Muscle of arm (tissue), 12 donors: ENCODE results near the gene GLI2. TPM values are rescaled to one million over a fixed set of nuclear protein-coding genes. Genes with fewer than 3 reads are reported as not detected.

Experiments used
- DNase-seq: peaks from one replicate; pipeline ENCODE4 v3.0.0-alpha.2; 2013
- polyA plus RNA-seq, 12 donors: library from polyadenylated mRNA; unstranded; fragments of 120-200 nt; gene quantifications; one replicate each; pipeline ENCODE4 v1.2.1, GENCODE V29; 2013; ENCODE audit not compliant: insufficient read length in 12 of 12

The GLI2 gene
- polyA plus RNA-seq, 12 donors: 6.6 to 47.8 (median 10.1) TPM; not detected in 1

DNA sequence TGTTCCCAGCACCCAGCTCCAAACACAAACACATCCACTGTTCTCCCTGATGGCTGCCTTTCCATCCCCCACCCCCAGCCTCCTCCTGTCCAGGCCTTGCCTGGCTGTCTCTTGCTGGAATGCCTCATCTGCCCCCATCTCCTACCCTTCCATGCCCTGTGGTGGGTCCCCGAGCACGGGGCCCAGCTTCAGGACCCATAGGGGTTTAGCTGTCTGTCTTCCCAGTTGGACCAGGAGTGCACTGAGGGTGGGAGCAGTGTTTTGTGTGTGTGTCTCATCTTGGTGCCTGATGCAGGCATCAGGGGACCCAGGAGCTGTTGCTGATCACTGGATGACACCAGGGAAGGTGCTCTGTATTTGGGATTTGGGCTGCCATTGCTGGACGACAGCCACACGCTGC, 34.5 kb downstream of the GLI2 start:
- no peak for DNase-seq

DNA sequence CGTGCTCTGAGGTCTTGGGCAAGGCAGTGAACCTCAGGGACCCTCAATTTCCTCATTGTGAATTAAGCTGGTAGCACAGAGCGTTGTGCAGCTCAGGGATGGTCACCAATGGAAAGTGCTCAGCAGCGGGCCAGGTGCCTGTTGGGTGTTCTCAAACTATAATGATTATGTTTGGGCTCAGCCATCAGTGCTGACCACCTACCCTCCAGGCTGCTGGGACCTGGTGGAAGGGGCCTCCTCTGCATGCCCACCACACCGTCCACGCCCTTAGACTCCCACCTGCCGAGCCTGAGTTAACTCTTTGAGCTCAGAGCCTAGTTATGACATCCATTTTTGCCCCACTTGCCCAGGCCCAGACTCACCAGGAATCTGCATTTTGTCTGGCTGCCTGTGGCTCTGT, 35.0 kb downstream of the GLI2 start:
- no peak for DNase-seq

DNA sequence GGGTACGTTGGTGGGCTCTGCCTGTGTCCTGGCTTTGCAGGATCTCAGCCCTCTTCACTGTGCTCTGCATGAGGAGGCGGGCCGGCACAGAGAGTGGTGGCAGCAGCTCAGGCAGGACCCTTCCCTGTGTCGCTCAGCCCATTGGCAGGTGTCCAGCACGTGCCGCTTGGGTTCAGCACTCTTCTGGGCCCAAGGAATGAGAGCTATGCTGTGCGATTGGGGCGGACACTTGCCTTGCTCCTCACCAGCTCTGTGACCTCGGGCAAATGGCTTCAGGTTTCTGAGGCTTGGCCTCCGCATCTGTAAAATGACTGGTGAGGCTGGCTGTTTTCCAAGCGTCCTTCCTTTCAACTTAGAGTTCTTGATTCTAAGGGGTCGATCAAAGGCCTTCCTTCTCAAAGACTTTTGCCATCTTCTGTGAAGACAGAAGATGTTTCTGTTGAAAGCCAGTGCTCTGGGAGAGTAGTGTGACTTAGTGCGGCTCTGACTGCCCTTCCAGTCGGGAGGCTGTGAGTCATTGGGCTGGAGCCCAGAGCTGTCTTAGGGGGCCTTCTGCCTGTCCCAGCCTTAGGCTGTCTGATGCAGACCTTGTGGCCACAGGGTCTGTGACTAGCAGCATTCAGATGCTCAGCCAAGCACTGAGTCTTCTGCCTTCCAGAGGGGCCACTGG, 35.6 kb downstream of the GLI2 start:
- DNase-seq: peak; percentile 69

DNA sequence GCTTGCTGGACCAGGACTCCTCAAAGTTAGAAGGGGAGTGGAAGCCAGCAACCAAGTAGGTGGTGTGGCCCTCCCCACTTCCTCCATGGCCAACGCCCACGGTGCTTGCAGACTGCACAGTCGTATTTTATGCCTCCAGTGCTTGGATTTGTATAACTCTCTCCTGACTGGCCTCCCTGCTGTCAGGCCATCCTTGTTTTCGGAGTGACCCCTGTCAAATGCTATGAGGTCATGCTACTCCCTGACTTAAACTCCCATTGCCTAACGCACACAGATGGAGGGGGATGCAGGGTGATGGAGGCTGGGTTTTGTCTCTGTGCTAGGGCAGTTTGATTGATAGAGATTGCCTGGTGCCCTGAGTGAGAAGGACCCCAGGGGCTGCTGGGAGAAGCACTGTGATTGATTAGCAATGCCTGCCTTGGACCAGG, 36.1 kb downstream of the GLI2 start:
- no peak for DNase-seq

DNA sequence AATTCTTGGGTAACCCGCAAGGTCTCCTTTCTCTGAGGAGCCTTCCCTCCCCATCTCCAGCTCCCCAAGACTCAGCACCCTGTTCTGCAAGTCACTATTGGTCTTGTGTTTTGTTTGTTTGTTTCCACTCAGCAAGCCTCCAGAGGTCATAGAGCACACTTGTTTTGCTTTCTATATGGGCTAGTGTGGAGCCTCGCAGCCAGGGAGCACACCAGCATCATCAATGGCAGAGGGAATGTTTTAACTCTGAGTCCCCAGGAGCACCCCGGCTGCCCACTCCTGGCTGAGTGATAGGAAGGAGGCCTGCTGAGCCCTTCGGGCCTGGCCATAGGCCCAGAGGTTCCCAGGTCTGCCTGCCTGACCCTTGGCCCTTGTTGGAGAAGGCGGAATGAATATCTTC, 36.6 kb downstream of the GLI2 start:
- DNase-seq: no peak

DNA sequence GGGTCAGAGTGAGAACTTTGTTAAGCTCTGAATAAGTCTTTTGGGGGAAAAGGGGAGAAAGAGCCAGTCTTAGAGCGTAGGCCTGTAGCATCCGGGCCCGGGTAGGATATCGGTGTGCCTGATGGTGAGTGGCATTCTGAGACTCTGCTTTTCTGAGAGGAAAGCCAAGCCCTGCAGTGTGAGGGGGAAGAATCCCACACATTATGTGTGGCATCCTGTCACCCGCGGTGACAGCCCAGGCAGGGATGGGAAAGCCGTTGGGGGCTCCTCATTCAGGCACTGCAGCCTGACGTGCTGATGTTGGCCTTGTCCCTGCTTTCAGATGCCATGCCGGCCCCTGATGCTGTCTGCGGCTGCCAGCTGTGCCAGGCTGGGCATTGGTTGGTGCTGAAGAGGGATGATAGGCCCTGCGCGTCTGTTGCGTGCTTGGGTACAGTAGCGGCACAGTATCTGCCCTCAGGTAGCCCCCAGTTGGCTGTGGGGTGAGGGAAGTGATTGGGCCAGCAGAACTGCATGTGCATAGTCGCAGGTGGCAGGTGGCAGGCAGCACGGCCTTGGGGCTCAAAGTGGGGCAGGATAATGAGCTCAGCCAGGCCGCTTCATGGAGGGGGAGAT, 37.6 kb downstream of the GLI2 start:
- no peak for DNase-seq

DNA sequence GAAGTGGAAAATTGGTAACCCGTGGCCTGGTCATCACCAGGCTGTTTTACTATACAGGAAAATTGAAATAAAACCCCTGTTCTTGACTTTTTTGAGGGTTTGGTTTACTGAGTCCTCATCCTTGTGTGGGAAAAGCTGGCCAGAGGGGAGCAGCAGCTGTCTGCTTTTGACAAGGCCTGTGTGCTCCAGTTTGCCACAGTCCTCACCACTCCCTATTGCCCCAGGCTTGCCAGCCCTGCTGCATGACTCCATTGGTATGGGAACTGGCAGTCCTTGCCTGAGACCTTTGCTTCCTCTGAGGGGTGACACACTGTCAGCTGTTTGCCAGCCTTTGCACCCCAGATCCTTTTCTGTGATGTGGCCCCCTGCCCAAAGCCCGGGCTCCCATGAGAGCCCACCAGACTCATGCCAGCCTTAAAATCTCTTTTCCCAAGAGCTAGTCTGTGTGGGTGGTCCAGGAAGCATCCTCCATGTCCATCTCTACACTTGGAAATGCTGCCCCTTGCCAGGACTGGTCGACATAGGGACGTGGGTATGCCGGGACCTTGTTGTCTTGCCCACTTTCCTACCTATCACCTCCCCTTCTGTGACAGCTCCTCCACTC, 39.0 kb downstream of the GLI2 start:
- no peak for DNase-seq

DNA sequence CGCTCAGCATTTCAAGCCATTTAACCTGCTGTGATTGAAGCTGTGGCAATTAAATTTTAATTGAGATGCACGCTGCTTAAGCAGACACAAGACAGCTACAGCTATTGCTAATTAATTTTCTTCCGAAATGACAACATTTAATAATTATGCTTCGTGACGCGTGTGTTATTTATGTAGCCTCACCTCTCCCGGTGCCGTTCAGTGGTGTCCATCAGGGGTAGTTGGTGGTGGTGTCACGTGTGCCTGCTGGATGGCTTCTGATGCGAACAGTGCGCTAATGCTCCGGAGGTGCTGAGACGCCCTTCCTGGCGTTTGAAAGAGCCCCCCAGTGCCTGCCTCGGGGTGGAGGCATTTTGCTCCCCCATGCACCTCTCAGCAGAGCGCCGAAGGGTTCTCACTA, 39.5 kb downstream of the GLI2 start:
- DNase-seq: no peak

DNA sequence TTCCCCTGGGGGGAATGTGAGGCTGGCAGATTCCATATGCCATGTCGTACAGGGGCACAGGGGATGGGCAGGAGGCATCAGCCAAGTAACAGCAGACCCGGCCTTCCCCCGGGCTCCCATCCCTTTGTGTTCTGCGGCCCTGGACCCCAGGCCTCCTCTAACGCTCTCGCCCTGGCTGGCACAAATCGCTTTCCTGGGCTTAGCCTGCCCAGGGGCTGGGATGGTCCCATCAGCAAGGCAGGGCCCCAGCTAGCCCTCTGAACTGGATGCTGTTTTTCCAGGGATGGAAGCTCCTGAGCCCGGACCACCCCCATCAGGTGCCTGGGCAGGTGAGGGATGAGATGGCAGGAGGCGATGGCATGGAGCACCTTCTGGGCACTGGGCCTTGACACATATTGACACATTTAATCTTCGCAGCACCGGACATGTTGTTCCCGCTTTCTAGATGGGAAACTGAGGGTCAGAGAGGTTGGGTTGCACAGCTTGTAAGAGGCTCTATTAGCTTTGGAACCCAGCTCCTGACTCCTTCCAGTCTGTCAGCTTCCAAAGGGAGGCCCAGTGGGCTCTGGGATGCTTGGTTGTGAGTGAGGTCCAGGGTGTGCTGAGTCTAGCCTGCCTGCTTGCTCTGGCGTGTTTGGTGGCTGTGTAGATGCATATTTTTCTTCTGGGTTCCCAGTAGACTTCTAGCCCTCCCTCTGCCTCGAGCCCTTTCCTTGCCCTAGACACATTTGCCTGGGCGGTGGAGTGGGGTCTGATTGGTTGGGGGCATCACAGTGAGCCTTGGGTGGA, 40.3 kb downstream of the GLI2 start:
- no peak for DNase-seq

DNA sequence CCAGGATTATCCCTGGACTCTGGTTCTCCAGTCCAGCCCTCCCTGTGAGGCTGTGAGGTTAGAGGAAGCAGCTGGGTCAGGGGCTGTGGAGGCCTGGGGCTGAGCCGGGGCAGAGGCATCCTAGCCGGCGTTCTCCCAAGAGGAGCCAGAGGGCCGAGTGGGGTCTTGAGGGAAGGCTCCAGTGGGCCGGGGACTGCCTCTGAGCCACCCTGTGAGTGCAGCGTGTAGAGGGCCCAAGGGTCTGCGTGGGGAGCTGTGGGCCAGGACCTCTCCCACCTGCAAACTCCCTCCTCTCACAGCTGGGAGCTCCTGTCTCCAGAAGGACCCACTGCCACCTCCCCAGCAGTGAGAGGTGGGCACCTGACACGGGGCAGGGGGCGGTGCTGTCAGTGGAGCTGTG, 41.0 kb downstream of the GLI2 start:
- no peak for DNase-seq

DNA sequence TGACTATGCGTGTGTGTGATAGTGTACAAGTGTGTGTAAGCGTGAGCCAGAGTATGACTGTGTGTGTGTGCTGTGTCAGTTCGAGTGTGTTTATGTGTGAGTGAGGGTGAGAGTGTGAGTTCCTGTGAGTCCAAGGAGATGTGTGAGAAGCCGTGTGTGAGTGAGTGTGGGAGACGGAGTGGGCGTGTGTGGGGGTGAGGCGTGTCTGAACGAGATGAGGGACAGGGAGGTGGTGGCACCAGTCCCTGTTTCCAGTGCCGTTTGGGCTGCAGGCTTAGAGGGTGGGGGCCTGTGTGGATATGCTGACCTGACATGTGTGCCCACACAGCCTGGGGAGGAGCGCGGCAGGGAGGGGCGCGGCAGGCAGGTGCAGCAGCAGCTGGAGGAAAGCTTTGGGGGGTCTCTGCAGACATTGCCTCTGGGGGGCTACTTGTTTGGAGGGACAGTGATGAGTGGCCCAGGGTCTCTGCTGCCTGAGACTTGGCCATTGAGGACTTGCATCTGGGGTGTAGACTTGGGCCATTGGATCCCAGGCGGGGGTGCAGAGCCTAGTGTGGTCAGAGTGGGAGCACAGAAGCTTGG, 41.6 kb downstream of the GLI2 start:
- no peak for DNase-seq

DNA sequence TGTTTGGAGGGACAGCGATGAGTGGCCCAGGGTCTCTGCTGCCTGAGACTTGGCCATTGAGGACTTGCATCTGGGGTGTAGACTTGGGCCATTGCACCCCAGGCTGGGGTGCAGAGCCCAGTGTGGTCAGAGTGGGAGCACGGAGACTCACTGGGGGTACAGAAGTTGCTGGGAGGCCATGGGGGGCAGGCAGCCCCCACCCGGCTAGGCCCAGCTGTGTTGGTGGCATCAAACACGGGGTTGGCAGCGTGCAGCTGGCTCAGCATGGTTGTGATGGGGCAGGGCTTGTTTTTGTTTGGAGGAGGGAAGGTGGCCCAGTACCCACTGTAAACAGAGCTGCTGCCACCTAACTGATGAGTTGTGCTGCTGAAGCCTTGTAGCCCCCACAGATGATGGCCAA, 42.1 kb downstream of the GLI2 start:
- DNase-seq: no peak

DNA sequence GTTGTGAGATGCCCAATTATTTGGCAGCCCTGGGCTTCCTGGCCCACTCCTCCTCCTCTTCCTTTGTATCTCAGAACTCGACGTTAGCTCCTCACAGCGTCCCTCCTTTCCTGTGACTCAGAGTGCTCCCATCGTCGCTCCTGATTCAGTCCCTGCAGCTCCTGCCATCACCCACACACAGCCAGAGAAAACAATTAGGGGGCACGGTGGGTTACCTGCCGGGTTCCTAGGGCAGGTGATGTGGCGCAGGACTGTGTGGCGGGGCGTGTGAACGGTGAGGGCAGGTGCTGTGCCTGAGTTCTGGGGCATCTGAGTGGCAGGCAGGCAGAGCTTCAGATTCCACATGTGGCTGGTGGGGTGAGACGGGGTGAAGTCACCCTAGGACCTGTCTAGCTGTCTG, 42.6 kb downstream of the GLI2 start:
- DNase-seq: no peak

DNA sequence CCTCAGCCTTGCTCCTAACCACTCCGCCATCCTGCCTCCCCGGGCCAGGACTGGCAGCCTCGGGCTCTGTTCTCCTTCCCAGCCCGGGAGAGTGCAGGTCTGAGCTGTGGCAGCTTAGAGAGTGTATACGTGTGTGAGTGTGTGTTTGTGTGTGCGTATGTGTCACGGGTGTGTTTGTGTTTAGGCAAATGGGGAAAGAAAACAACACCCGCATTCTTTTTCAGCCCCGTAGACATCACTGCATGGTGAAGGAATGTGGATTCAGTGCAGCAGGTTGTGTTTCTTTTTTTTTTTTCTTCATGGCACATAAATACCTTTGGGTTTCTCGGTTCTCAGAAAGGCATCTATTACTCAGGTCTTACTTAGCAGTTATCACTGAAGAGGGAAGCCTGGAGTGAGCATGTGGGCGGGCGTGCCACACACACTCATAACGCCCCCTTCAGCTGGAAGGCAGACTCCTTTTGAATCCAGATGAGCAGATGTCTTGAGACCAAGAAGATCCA, 44.2 kb downstream of the GLI2 start:
- no peak for DNase-seq

DNA sequence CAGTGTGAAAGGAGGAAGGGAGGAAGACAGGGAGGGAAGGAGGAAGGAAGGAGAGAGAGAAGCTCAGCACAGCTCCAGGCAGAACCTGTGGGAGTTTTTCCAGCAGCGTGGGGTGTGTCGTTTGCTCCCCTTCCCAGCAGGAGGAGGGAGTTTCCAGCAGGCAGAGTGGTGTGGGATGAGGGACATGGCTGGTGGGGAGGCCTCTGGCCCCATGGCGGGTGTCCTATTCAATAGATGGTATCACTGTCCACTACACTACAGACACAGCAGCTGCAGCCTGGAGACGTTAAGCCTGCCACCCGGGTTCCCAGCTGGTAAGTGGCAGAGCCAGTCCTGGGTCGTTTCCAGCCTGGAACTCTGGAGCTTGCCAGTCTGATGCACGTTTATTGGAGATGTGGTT, 44.7 kb downstream of the GLI2 start:
- no peak for DNase-seq

DNA sequence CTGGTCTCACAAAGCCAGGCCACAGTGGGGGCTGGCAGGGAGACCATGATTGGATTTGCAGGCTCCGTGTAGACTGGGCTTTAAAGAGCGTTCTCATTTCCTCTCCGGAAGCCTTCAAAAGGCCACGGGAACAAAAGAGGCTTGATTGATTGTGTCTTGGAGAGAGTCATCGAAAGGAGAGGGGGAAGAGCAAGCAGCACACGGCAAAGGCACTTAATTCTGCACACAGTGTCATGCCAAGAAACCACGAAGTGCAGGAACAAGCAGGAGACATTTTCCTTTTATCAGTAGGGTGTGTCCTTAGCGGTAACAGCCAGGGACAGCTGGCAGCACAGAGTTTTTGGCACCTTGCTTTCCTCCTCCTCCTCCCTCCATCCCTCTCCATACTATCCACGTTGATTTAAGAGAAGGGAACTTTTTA, 47.7 kb downstream of the GLI2 start:
- no peak for DNase-seq

DNA sequence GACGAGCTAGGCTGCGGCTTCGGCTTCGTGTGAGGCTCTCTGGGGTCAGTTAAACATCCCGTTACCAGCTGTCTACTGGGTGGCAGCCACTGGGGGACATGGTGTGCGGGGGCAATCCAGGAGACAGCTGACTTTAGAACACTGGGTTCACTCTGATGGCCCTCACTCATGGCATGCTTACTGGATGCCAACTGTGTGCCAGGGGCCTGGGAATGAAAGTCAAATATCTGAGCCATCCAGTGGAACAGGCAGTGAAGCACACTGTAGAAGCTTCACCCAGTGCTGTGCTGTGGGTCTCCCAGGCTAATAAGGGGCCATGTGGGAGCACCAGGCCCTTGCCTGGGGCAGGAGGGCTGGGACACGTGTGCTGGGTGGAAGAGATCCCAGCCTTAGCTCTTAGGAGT, 48.3 kb downstream of the GLI2 start:
- DNase-seq: no peak
